ENCODE data around the gene MYH15. TPM values are rescaled to one million over a fixed set of nuclear protein-coding genes. Genes with fewer than 3 reads are reported as not detected.

Gene MYH15
- total and polyA plus RNA-seq, 5 donors from 2014 or later, result 0.03 to 0.12 TPM; not detected in 3

GRCh38 chr3:108524537-108524936, 14.1 kb upstream of the MYH15 start:
- peaks cover 2 to 10% (median 4%) of the 10 kb centered on the region in 4 donors for H3K4me1 Mint-ChIP-seq
- H3K4me3 ChIP-seq (ENCODE audit: low read depth, low read length), result no peak overlapping the region
- H3K27ac ChIP-seq (ENCODE audit: insufficient read depth, low read length, poor library complexity, severe bottlenecking), result no peak overlapping the region
- no peak overlapping the region for H3K27ac Mint-ChIP-seq
- no peaks in the 10 kb centered on the region for H3K9me3 ChIP-seq (ENCODE audit: control insufficient read depth in 2 of 2, low read length in 2 of 2)
- peaks cover 6% of the 10 kb centered on the region for H3K27me3 Mint-ChIP-seq
- no peaks in the 10 kb centered on the region for H3K36me3 ChIP-seq (ENCODE audit: control insufficient read depth, insufficient read depth, low read length)
- H3K4me1 ChIP-seq (ENCODE audit: control insufficient read depth, insufficient read depth, low read length, poor library complexity, severe bottlenecking), result no peaks in the 10 kb centered on the region
- H3K9me3 Mint-ChIP-seq, result peaks cover 0 to 2% (median 0%) of the 10 kb centered on the region in 7 donors
- ATAC-seq (ENCODE audit: low read depth in 2 of 2), result no peak
- no peaks in the 10 kb centered on the region for H3K27me3 ChIP-seq (ENCODE audit: control insufficient read depth, insufficient read depth, low read length)
- no peak overlapping the region for H3K4me3 Mint-ChIP-seq
- H3K36me3 Mint-ChIP-seq, result peaks cover 5% of the 10 kb centered on the region
- no peak for DNase-seq

- no peaks in the 10 kb centered on the region for H3K9me3 ChIP-seq (ENCODE audit: control insufficient read depth in 2 of 2, low read length in 2 of 2)
- H3K27ac Mint-ChIP-seq, result no peak overlapping the region
- H3K27me3 Mint-ChIP-seq, result peaks cover 5% of the 10 kb centered on the region
These were observed 8.5 kb upstream of the MYH15 start for GRCh38 chr3:108518895-108519294.

GRCh38 chr3:108516881-108517280, 6.5 kb upstream of the MYH15 start:
- no peak overlapping the region for H3K27ac ChIP-seq (ENCODE audit: insufficient read depth, low read length, poor library complexity, severe bottlenecking)
- peaks cover 3% of the 10 kb centered on the region for H3K27me3 ChIP-seq (ENCODE audit: control insufficient read depth, insufficient read depth, low read length)
- no peak for ATAC-seq (ENCODE audit: low read depth in 2 of 2)
- Mint-ChIP-seq H3K4me1 (peaks cover 0 to 5% (median 0%) of the 10 kb centered on the region in 4 donors), H3K27ac (no peak overlapping the region), H3K9me3 (peaks cover 0 to under 1% (median 0%) of the 10 kb centered on the region in 7 donors), H3K27me3 (peaks cover 5% of the 10 kb centered on the region), H3K36me3 (no peaks in the 10 kb centered on the region), H3K4me3 (no peak overlapping the region)
- H3K9me3 ChIP-seq (ENCODE audit: control insufficient read depth in 2 of 2, low read length in 2 of 2), result no peaks in the 10 kb centered on the region
- H3K4me3 ChIP-seq (ENCODE audit: low read depth, low read length), result no peak overlapping the region
- DNase-seq, result no peak
- H3K4me1 ChIP-seq (ENCODE audit: control insufficient read depth, insufficient read depth, low read length, poor library complexity, severe bottlenecking), result no peaks in the 10 kb centered on the region
- H3K36me3 ChIP-seq (ENCODE audit: control insufficient read depth, insufficient read depth, low read length), result no peaks in the 10 kb centered on the region

More at GRCh38 chr3:108518895-108519294, 8.5 kb upstream of the MYH15 start:
- no peak overlapping the region for H3K27ac ChIP-seq (ENCODE audit: insufficient read depth, low read length, poor library complexity, severe bottlenecking)
- no peak overlapping the region for H3K4me3 ChIP-seq (ENCODE audit: low read depth, low read length)
- Mint-ChIP-seq H3K4me1 (peaks cover 0 to 2% (median under 1%) of the 10 kb centered on the region in 4 donors), H3K4me3 (no peak overlapping the region), H3K9me3 (peaks cover 0 to 2% (median 0%) of the 10 kb centered on the region in 7 donors), H3K36me3 (no peaks in the 10 kb centered on the region)
- peaks cover 3% of the 10 kb centered on the region for H3K27me3 ChIP-seq (ENCODE audit: control insufficient read depth, insufficient read depth, low read length)
- H3K36me3 ChIP-seq (ENCODE audit: control insufficient read depth, insufficient read depth, low read length), result no peaks in the 10 kb centered on the region
- DNase-seq (no peak), ATAC-seq (ENCODE audit: low read depth in 2 of 2) (no peak)
- no peaks in the 10 kb centered on the region for H3K4me1 ChIP-seq (ENCODE audit: control insufficient read depth, insufficient read depth, low read length, poor library complexity, severe bottlenecking)

- no peak overlapping the region for H3K4me3 Mint-ChIP-seq
- peaks cover 0 to 3% (median 0%) of the 10 kb centered on the region in 4 donors for H3K4me1 Mint-ChIP-seq
- H3K4me1 ChIP-seq (ENCODE audit: control insufficient read depth, insufficient read depth, low read length, poor library complexity, severe bottlenecking), result no peaks in the 10 kb centered on the region
- H3K27ac ChIP-seq (ENCODE audit: insufficient read depth, low read length, poor library complexity, severe bottlenecking), result no peak overlapping the region
- peaks cover 3% of the 10 kb centered on the region for H3K27me3 ChIP-seq (ENCODE audit: control insufficient read depth, insufficient read depth, low read length)
- no peak for DNase-seq
- H3K9me3 ChIP-seq (ENCODE audit: control insufficient read depth in 2 of 2, low read length in 2 of 2), result no peaks in the 10 kb centered on the region
- no peaks in the 10 kb centered on the region for H3K36me3 Mint-ChIP-seq
- H3K27me3 Mint-ChIP-seq, result peaks cover 5% of the 10 kb centered on the region
- no peak for ATAC-seq (ENCODE audit: low read depth in 2 of 2)
- H3K36me3 ChIP-seq (ENCODE audit: control insufficient read depth, insufficient read depth, low read length), result no peaks in the 10 kb centered on the region
- no peaks in the 10 kb centered on the region for H3K9me3 Mint-ChIP-seq
- no peak overlapping the region for H3K4me3 ChIP-seq (ENCODE audit: low read depth, low read length)
- no peak overlapping the region for H3K27ac Mint-ChIP-seq
These were observed 3.6 kb upstream of the MYH15 start for GRCh38 chr3:108513961-108514360.

- H3K36me3 ChIP-seq (ENCODE audit: control insufficient read depth, insufficient read depth, low read length), result no peaks in the 10 kb centered on the region
- H3K27me3 ChIP-seq (ENCODE audit: control insufficient read depth, insufficient read depth, low read length), result peaks cover 3% of the 10 kb centered on the region
- no peak overlapping the region for H3K4me3 ChIP-seq (ENCODE audit: low read depth, low read length)
- H3K4me1 ChIP-seq (ENCODE audit: control insufficient read depth, insufficient read depth, low read length, poor library complexity, severe bottlenecking), result no peaks in the 10 kb centered on the region
- no peak overlapping the region for H3K4me3 Mint-ChIP-seq
- no peaks in the 10 kb centered on the region for H3K36me3 Mint-ChIP-seq
- no peak overlapping the region for H3K27ac Mint-ChIP-seq
- H3K27ac ChIP-seq (ENCODE audit: insufficient read depth, low read length, poor library complexity, severe bottlenecking), result no peak overlapping the region
- no peak for ATAC-seq (ENCODE audit: low read depth in 2 of 2)
- no peak for DNase-seq
- H3K9me3 Mint-ChIP-seq, result no peaks in the 10 kb centered on the region
- peaks cover 0 to 3% (median 0%) of the 10 kb centered on the region in 4 donors for H3K4me1 Mint-ChIP-seq
- no peaks in the 10 kb centered on the region for H3K9me3 ChIP-seq (ENCODE audit: control insufficient read depth in 2 of 2, low read length in 2 of 2)
- H3K27me3 Mint-ChIP-seq, result peaks cover 5% of the 10 kb centered on the region
These were observed 2.3 kb upstream of the MYH15 start for GRCh38 chr3:108512671-108513070.

GRCh38 chr3:108511490-108511889, 1.1 kb upstream of the MYH15 start:
- Histone ChIP-seq H3K36me3 (ENCODE audit: control insufficient read depth, insufficient read depth, low read length) (no peaks in the 10 kb centered on the region), H3K9me3 (ENCODE audit: control insufficient read depth in 2 of 2, low read length in 2 of 2) (no peaks in the 10 kb centered on the region), H3K27ac (ENCODE audit: insufficient read depth, low read length, poor library complexity, severe bottlenecking) (no peak overlapping the region), H3K4me1 (ENCODE audit: control insufficient read depth, insufficient read depth, low read length, poor library complexity, severe bottlenecking) (no peaks in the 10 kb centered on the region), H3K4me3 (ENCODE audit: low read depth, low read length) (no peak overlapping the region), H3K27me3 (ENCODE audit: control insufficient read depth, insufficient read depth, low read length) (peaks cover 3% of the 10 kb centered on the region)
- Mint-ChIP-seq H3K4me1 (peaks cover 0 to 3% (median 0%) of the 10 kb centered on the region in 4 donors), H3K27me3 (peaks cover 5% of the 10 kb centered on the region), H3K9me3 (no peaks in the 10 kb centered on the region), H3K4me3 (no peak overlapping the region), H3K36me3 (no peaks in the 10 kb centered on the region), H3K27ac (no peak overlapping the region)
- ATAC-seq (ENCODE audit: low read depth in 2 of 2), result no peak
- DNase-seq, result no peak

- no peak for ATAC-seq (ENCODE audit: low read depth in 2 of 2)
- H3K9me3 Mint-ChIP-seq, result no peaks in the 10 kb centered on the region
- no peaks in the 10 kb centered on the region for H3K27me3 ChIP-seq (ENCODE audit: control insufficient read depth, insufficient read depth, low read length)
These were observed 659 bp upstream of the MYH15 start for GRCh38 chr3:108511055-108511454.

GRCh38 chr3:108509871-108510270, 525 bp downstream of the MYH15 start:
- Mint-ChIP-seq H3K4me1 (peaks cover 0 to 9% (median 2%) of the 10 kb centered on the region in 4 donors), H3K36me3 (no peaks in the 10 kb centered on the region), H3K27me3 (no peaks in the 10 kb centered on the region), H3K4me3 (no peak overlapping the region), H3K27ac (no peak overlapping the region), H3K9me3 (no peaks in the 10 kb centered on the region)
- Histone ChIP-seq H3K36me3 (ENCODE audit: control insufficient read depth, insufficient read depth, low read length) (no peaks in the 10 kb centered on the region), H3K4me1 (ENCODE audit: control insufficient read depth, insufficient read depth, low read length, poor library complexity, severe bottlenecking) (no peaks in the 10 kb centered on the region), H3K27me3 (ENCODE audit: control insufficient read depth, insufficient read depth, low read length) (no peaks in the 10 kb centered on the region), H3K9me3 (ENCODE audit: control insufficient read depth in 2 of 2, low read length in 2 of 2) (no peaks in the 10 kb centered on the region), H3K27ac (ENCODE audit: insufficient read depth, low read length, poor library complexity, severe bottlenecking) (no peak overlapping the region), H3K4me3 (ENCODE audit: low read depth, low read length) (no peak overlapping the region)
- ATAC-seq (ENCODE audit: low read depth in 2 of 2) (no peak), DNase-seq (no peak)

More at GRCh38 chr3:108511055-108511454, 659 bp upstream of the MYH15 start:
- Mint-ChIP-seq H3K4me1 (peaks cover 0 to 3% (median 1%) of the 10 kb centered on the region in 4 donors), H3K27ac (no peak overlapping the region), H3K36me3 (no peaks in the 10 kb centered on the region), H3K27me3 (peaks cover 5% of the 10 kb centered on the region), H3K4me3 (no peak overlapping the region)
- Histone ChIP-seq H3K9me3 (ENCODE audit: control insufficient read depth in 2 of 2, low read length in 2 of 2) (no peaks in the 10 kb centered on the region), H3K4me1 (ENCODE audit: control insufficient read depth, insufficient read depth, low read length, poor library complexity, severe bottlenecking) (no peaks in the 10 kb centered on the region), H3K36me3 (ENCODE audit: control insufficient read depth, insufficient read depth, low read length) (no peaks in the 10 kb centered on the region), H3K4me3 (ENCODE audit: low read depth, low read length) (no peak overlapping the region), H3K27ac (ENCODE audit: insufficient read depth, low read length, poor library complexity, severe bottlenecking) (no peak overlapping the region)
- no peak for DNase-seq
